GM21515 (cell line): ENCODE data around the gene ICA1L.

ENCODE experiments used
- ATAC-seq: cut with Tn5 transposase; IDR thresholded peaks from one replicate; pipeline ENCODE4 v1.9.1; 2021; ENCODE audit not compliant: unreplicated experiment

Gene ICA1L

GRCh38 chr2:202743613-202744012 lies 128.0 kb downstream of the ICA1L start:
- ATAC-seq, result no peak

- no peak for ATAC-seq
These were observed 134.7 kb downstream of the ICA1L start for GRCh38 chr2:202736826-202737225.

GRCh38 chr2:202726070-202726469 lies 145.5 kb downstream of the ICA1L start:
- no peak for ATAC-seq

- ATAC-seq, result no peak
These were observed 147.8 kb downstream of the ICA1L start for GRCh38 chr2:202723746-202724145.
